GM12864 (cell line): ENCODE data around the gene SAP30.

Experiments used
- DNase-seq: peaks from one replicate; pipeline ENCODE4 v3.0.0-alpha.2; 2011; ENCODE audit warnings: low read depth
- H3K4me3 ChIP-seq: 2 replicates; pipeline ENCODE4 v1.5.1; 2011; ENCODE audit warnings: mild to moderate bottlenecking, low read depth, low read length, control low read depth
- TF ChIP-seq, protein P1 (sequence below): IDR thresholded peaks from 2 replicates; pipeline ENCODE4 v1.5.1; 2011; ENCODE audit warnings: low read depth, mild to moderate bottlenecking, moderate library complexity, low read length, control low read depth, inconsistent platforms; ENCODE audit errors: missing control alignments

Gene SAP30

DNA sequence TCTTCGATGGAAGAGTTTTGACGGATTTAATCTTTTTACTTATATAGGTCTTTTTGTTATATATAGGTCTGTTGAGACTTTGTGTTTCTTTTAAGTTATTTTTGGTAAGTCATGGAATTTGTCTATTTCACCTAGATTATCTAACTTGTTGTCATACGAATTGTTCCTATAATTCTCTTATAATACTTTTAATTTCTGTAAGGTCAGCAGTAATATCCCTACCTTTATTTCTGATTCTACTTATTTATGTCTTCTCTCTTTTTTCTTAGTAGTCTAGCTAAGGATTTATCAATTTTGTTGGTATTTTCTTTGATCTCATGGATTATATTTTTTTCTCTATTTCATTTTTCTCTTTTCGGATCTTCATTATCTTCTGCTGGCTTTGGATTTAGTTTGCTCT is 11.6 kb downstream of the SAP30 start:
- DNase-seq = no peak
- TF ChIP-seq, protein P1, sequence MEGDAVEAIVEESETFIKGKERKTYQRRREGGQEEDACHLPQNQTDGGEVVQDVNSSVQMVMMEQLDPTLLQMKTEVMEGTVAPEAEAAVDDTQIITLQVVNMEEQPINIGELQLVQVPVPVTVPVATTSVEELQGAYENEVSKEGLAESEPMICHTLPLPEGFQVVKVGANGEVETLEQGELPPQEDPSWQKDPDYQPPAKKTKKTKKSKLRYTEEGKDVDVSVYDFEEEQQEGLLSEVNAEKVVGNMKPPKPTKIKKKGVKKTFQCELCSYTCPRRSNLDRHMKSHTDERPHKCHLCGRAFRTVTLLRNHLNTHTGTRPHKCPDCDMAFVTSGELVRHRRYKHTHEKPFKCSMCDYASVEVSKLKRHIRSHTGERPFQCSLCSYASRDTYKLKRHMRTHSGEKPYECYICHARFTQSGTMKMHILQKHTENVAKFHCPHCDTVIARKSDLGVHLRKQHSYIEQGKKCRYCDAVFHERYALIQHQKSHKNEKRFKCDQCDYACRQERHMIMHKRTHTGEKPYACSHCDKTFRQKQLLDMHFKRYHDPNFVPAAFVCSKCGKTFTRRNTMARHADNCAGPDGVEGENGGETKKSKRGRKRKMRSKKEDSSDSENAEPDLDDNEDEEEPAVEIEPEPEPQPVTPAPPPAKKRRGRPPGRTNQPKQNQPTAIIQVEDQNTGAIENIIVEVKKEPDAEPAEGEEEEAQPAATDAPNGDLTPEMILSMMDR = no peak
- no peak overlapping the region for H3K4me3 ChIP-seq

DNA sequence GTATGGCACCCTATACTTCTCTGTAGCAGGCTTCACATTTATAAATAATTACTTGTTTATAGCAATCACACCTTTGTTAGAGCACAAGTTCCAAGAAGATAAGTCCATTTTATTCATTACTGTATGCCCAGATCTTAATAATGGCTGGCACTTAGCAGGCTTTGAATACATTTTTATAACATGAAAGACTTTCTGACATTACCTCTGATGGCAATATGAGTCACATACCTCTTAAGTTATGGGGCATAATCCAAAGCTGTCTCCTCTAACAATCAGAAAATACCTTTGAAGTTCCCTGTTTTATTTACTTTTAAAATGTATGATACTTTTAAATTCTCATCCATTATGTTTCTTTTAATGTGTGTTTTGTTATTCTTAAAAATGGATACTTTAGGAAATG is 16.0 kb downstream of the SAP30 start:
- TF ChIP-seq, protein P1 = no peak
- no peak for DNase-seq
- no peak overlapping the region for H3K4me3 ChIP-seq

DNA sequence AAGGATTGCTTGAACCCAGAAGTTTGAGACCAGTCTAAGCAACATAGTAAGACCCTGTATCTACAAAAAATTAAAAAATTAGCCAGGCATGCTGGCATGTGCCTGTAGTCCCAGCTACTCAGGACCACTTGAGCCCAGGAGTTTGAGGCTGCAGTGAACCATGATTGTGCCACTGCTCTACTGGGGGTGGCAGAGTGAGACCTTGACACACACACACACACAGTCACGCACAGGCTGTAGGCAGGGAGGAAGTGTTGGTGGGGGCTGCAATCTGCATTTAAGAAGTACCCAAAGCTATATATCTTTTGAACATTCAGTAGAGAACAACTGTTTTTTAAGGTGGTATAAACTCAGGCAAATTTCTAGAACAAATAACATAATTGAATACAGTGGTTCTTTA is 20.9 kb downstream of the SAP30 start:
- TF ChIP-seq, protein P1 = no peak
- H3K4me3 ChIP-seq = no peak overlapping the region
- DNase-seq = no peak

DNA sequence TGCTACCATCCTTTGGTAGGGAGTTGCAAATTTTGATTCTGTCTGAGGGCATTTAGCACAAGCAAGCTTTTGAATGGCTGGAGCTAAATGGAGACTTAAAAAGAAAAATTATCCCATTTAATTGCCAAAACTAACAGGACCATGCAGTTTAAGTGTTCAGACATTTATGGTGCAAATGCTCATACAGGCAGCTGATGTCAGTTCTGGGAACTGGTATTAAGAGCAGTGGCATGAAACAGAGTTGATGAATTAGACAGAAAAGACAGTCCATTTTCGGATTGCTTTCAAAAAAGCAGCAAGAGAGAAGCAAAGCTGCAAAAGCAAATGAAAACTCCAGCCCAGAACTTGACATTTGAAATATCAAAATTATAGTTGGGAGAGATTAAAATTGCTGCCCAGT is 26.9 kb downstream of the SAP30 start:
- TF ChIP-seq, protein P1 = no peak
- no peak overlapping the region for H3K4me3 ChIP-seq
- no peak for DNase-seq

DNA sequence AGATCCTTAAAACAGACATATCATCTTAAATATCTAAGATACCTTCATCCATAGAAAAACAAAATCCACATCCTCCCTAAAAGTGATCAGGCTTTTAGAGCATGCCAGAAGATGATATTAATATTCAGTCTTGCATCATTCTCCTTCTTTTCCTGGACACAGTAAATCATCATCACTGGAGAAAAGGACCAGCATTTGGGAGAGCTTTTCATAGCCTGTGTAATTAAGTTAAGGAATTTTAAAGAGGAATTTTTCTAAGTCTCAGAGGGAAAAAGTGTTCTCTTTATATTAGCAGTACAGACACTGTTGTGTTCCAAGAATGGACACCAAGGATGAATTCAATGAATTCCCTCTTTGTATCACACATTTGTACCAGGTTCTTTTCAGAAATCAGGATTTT is 27.5 kb downstream of the SAP30 start:
- no peak overlapping the region for H3K4me3 ChIP-seq
- no peak for DNase-seq
- TF ChIP-seq, protein P1 = no peak

DNA sequence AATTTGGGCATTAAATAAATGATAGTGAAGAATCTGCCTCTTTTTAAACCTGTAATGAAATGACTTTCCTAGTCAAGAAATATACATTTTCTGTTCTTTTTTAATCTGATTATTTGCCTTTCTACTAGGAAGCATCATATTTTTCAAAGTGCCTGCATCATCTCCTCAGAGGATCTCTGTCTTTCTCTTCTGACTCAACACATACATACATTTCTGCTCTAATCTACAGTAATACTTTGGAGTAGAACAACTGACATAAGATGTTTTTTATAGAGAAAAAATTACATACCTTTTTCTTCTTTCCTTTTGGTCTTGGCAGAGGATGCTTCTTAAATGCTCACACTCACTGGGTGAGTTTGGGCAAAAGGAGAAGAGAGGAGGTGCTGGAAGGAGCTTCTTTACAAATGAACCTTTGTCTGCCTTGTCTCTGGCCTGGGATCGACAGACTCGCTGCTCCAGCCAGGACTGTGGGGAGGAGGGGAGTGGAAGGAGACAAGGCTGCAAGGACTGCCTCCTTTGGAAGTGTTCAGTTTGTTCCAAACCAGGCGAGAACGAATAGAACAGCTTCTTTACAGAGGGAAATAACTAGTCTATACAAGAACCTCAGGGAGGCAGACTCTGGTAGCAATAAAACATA is 28.1 kb downstream of the SAP30 start, which contains the start of gene SCRG1:
Gene SCRG1 (minus strand): TSS at position 338 of the 637 bp plus-strand sequence. CDS start 7,702 bp downstream, outside the sequence.
- TF ChIP-seq, protein P1 = no peak
- no peak for DNase-seq
- H3K4me3 ChIP-seq = no peak within 1 kb of the TSS

DNA sequence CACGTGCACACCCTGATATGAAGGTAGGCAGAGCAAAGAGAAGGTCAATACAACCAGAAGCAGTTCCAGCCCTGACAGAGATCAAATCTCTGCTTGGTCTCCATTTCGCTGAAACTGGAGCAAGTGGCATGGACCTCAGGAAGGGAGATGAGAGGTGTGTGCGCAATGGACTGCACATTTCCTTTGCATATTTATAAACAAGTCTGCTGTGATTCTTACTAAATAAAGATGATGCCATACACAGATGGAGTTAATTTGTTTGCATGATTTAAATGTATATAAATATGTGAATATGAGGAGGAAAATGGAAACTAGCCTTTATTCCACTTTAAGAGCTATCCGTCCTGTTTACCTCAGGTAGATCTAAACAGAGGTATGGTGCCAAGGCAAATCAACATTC is 30.3 kb downstream of the SAP30 start:
- no peak for DNase-seq
- TF ChIP-seq, protein P1 = no peak
- no peak overlapping the region for H3K4me3 ChIP-seq
